ENCODE measurements around the gene PRR20D.
"Not testable (repeated sequence)": the region's sequence is repeated elsewhere in the genome, so short reads cannot be mapped to it uniquely, and the experiment has no call there.

The PRR20D gene

GRCh38 chr13:57160332-57160731, at the start of gene PRR20D:
Gene PRR20D (plus strand): TSS chr13:57160632. CDS start chr13:57161019, 387 bp downstream.
- H3K4me3 Mint-ChIP-seq; DNase-seq (ENCODE audit: low spot score in 2 of 2); H3K36me3 Mint-ChIP-seq; ATAC-seq; H3K4me1 Mint-ChIP-seq; H3K9me3 Mint-ChIP-seq; H3K27ac Mint-ChIP-seq: not testable (repeated sequence)

GRCh38 chr13:57114945-57115344, 45.5 kb upstream of the PRR20D start:
- ATAC-seq (no peak), DNase-seq (ENCODE audit: low spot score in 2 of 2) (no peak)
- H3K36me3 Mint-ChIP-seq: no peaks in the 10 kb centered on the region
- H3K27ac Mint-ChIP-seq: no peak overlapping the region
- peaks cover 36% of the 10 kb centered on the region for H3K9me3 Mint-ChIP-seq
- no peaks in the 10 kb centered on the region for H3K4me1 Mint-ChIP-seq
- no peak overlapping the region for H3K4me3 Mint-ChIP-seq

GRCh38 chr13:57123681-57124080, 36.8 kb upstream of the PRR20D start:
- ATAC-seq (no peak), DNase-seq (ENCODE audit: low spot score in 2 of 2) (no peak)
- H3K4me3 Mint-ChIP-seq: no peak overlapping the region
- H3K9me3 Mint-ChIP-seq: peaks cover 3% of the 10 kb centered on the region
- no peaks in the 10 kb centered on the region for H3K4me1 Mint-ChIP-seq
- no peak overlapping the region for H3K27ac Mint-ChIP-seq
- H3K36me3 Mint-ChIP-seq: no peaks in the 10 kb centered on the region

GRCh38 chr13:57128909-57129308, 31.5 kb upstream of the PRR20D start:
- Mint-ChIP-seq H3K4me3 (no peak overlapping the region), H3K36me3 (no peaks in the 10 kb centered on the region), H3K4me1 (no peaks in the 10 kb centered on the region), H3K27ac (no peak overlapping the region), H3K9me3 (peaks cover 10% of the 10 kb centered on the region)
- DNase-seq (ENCODE audit: low spot score in 2 of 2) (no peak), ATAC-seq (no peak)

GRCh38 chr13:57136093-57136492, 24.3 kb upstream of the PRR20D start:
- H3K27ac Mint-ChIP-seq: no peak overlapping the region
- no peak for ATAC-seq
- no peaks in the 10 kb centered on the region for H3K36me3 Mint-ChIP-seq
- H3K4me3 Mint-ChIP-seq: no peak overlapping the region
- no peaks in the 10 kb centered on the region for H3K4me1 Mint-ChIP-seq
- DNase-seq (ENCODE audit: low spot score in 2 of 2): no peak
- H3K9me3 Mint-ChIP-seq: peaks cover 17% of the 10 kb centered on the region

GRCh38 chr13:57137585-57137984, 22.8 kb upstream of the PRR20D start:
- no peak for DNase-seq (ENCODE audit: low spot score in 2 of 2)
- no peaks in the 10 kb centered on the region for H3K36me3 Mint-ChIP-seq
- H3K4me3 Mint-ChIP-seq: no peak overlapping the region
- ATAC-seq: no peak
- H3K27ac Mint-ChIP-seq: no peak overlapping the region
- no peaks in the 10 kb centered on the region for H3K4me1 Mint-ChIP-seq
- peaks cover 13% of the 10 kb centered on the region for H3K9me3 Mint-ChIP-seq

- Mint-ChIP-seq H3K36me3 (no peaks in the 10 kb centered on the region), H3K27ac (no peak overlapping the region)
Measured at GRCh38 chr13:57138988-57139387, 21.4 kb upstream of the PRR20D start.

GRCh38 chr13:57139781-57140180, 20.7 kb upstream of the PRR20D start:
- H3K4me3 Mint-ChIP-seq, H3K4me1 Mint-ChIP-seq: not testable (repeated sequence)

More at GRCh38 chr13:57138988-57139387, 21.4 kb upstream of the PRR20D start:
- DNase-seq (ENCODE audit: low spot score in 2 of 2) (no peak), ATAC-seq (no peak)
- Mint-ChIP-seq H3K4me3 (no peak overlapping the region), H3K4me1 (no peaks in the 10 kb centered on the region), H3K9me3 (peaks cover 8% of the 10 kb centered on the region)

GRCh38 chr13:57140235-57140968, 20.0 kb upstream of the PRR20D start, which contains the start of gene PRR20A:
Gene PRR20A (plus strand): TSS chr13:57140918. CDS start chr13:57141305, 387 bp downstream.
- not testable (repeated sequence) for H3K4me3 Mint-ChIP-seq; H3K36me3 Mint-ChIP-seq; ATAC-seq; DNase-seq (ENCODE audit: low spot score in 2 of 2); H3K27ac Mint-ChIP-seq; H3K9me3 Mint-ChIP-seq; H3K4me1 Mint-ChIP-seq

More at GRCh38 chr13:57139781-57140180, 20.7 kb upstream of the PRR20D start:
- not testable (repeated sequence) for H3K36me3 Mint-ChIP-seq; ATAC-seq; H3K27ac Mint-ChIP-seq; DNase-seq (ENCODE audit: low spot score in 2 of 2); H3K9me3 Mint-ChIP-seq

GRCh38 chr13:57147188-57147587, 13.2 kb upstream of the PRR20D start, which contains the start of gene PRR20B:
Gene PRR20B (plus strand): TSS chr13:57147488. CDS start chr13:57147875, 387 bp downstream.
- H3K27ac Mint-ChIP-seq, H3K9me3 Mint-ChIP-seq, H3K36me3 Mint-ChIP-seq: not testable (repeated sequence)

GRCh38 chr13:57148106-57148505, 12.3 kb upstream of the PRR20D start:
- H3K36me3 Mint-ChIP-seq; H3K4me1 Mint-ChIP-seq; DNase-seq (ENCODE audit: low spot score in 2 of 2); H3K9me3 Mint-ChIP-seq; H3K4me3 Mint-ChIP-seq; ATAC-seq; H3K27ac Mint-ChIP-seq: not testable (repeated sequence)

More at GRCh38 chr13:57147188-57147587, 13.2 kb upstream of the PRR20D start, which contains the start of gene PRR20B:
- not testable (repeated sequence) for ATAC-seq; H3K4me1 Mint-ChIP-seq; H3K4me3 Mint-ChIP-seq; DNase-seq (ENCODE audit: low spot score in 2 of 2)

GRCh38 chr13:57153761-57154160, 6.7 kb upstream of the PRR20D start, which contains the start of gene PRR20C:
Gene PRR20C (plus strand): TSS chr13:57154061. CDS start chr13:57154448, 387 bp downstream.
- H3K4me1 Mint-ChIP-seq; H3K36me3 Mint-ChIP-seq; H3K9me3 Mint-ChIP-seq; H3K4me3 Mint-ChIP-seq; H3K27ac Mint-ChIP-seq; DNase-seq (ENCODE audit: low spot score in 2 of 2); ATAC-seq: not testable (repeated sequence)

GRCh38 chr13:57166897-57167296, 6.5 kb downstream of the PRR20D start, which contains the start of gene PRR20E:
Gene PRR20E (plus strand): TSS chr13:57167197. CDS start chr13:57167584, 387 bp downstream.
- not testable (repeated sequence) for DNase-seq (ENCODE audit: low spot score in 2 of 2); H3K4me3 Mint-ChIP-seq; H3K9me3 Mint-ChIP-seq; H3K27ac Mint-ChIP-seq; H3K4me1 Mint-ChIP-seq; ATAC-seq; H3K36me3 Mint-ChIP-seq

GRCh38 chr13:57191667-57192066, 31.2 kb downstream of the PRR20D start:
- Mint-ChIP-seq H3K9me3 (no peaks in the 10 kb centered on the region), H3K27ac (no peak overlapping the region), H3K36me3 (no peaks in the 10 kb centered on the region), H3K4me1 (no peaks in the 10 kb centered on the region), H3K4me3 (no peak overlapping the region)
- no peak for DNase-seq (ENCODE audit: low spot score in 2 of 2)
- ATAC-seq: no peak

GRCh38 chr13:57212989-57213388, 52.6 kb downstream of the PRR20D start:
- ATAC-seq (no peak), DNase-seq (ENCODE audit: low spot score in 2 of 2) (no peak)
- Mint-ChIP-seq H3K27ac (no peak overlapping the region), H3K36me3 (no peaks in the 10 kb centered on the region), H3K9me3 (peaks cover 9% of the 10 kb centered on the region), H3K4me3 (no peak overlapping the region), H3K4me1 (no peaks in the 10 kb centered on the region)

Data from stimulated activated effector memory CD8-positive, alpha-beta T cell treated with anti-CD3 and anti-CD28 coated beads, Interleukin-12 subunit alpha, Interleukin-12 subunit beta, amount 100 ng/mL, for 72 hours (primary cell).